HG03066 (cell line): ENCODE data around the gene ATP1A1.

Source experiments
- ATAC-seq: cut with Tn5 transposase; IDR thresholded peaks from one replicate; pipeline ENCODE4 v1.9.1; 2021; ENCODE audit warnings: low read depth; ENCODE audit not compliant: unreplicated experiment

Gene ATP1A1

DNA sequence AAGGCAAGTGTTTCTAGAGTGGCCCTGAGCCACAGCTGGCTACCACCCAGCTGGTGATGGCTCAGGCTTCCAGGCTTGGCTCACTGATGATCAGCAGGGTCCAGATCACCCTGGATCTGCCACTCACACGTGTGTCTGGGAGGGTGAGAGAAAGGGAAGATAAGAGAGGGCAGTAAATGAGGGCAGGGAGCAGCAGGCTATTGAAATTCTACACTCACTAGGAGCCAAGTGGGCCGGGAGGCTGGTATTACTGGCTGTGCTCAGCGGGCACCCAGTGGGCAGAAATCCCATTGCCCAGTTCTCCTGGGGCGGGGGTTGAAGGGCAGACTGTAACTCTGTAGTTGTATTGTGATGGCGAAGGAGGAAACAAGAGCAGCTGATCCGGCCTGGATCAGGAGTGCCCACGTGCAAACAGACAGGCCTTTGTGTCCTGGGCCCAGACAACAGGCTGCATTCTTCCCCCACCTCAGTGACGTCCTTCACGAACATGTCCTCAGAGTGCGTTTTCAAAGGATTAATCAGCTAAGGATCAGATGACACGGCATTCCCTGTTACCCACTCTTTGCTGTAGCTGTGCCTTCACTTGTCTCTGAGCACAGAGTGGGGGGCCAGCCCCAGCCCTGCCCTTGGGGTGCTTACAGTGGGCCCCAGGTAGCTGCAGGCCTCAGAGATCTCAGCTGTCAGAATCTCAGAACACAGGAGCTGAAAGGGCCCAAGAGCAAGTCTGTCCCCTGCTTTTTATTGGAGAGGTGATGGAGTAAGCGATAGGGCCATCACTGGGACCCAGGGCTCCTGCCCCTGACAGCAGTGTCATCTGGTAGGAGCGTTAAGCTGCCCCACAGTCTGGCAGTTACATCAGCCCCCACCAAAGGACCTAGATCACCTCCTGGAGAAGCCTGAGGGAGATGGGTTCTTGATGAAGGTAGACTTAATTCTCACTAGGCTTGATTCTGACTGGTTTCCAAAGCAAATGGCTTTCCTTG, 60.5 kb downstream of the ATP1A1 start:
- no peak for ATAC-seq

DNA sequence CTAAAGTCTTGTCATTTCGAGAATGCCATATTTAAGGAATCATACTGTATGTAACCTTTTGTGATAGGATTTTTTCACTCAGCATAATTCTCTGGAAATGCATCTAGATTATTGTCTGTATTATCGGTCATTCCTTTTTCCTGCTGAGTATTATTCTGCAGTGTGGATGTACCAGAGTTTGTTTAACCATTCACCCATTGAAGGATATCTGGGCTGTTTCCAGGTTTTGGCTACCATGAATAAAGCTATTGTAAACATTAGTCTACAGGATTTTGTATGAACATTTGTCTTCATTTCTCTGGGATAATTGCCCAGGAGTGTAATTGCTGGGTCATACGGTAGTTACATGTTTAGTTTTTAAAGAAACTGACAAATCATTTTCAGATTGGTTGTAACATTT, 61.8 kb downstream of the ATP1A1 start:
- ATAC-seq = no peak

DNA sequence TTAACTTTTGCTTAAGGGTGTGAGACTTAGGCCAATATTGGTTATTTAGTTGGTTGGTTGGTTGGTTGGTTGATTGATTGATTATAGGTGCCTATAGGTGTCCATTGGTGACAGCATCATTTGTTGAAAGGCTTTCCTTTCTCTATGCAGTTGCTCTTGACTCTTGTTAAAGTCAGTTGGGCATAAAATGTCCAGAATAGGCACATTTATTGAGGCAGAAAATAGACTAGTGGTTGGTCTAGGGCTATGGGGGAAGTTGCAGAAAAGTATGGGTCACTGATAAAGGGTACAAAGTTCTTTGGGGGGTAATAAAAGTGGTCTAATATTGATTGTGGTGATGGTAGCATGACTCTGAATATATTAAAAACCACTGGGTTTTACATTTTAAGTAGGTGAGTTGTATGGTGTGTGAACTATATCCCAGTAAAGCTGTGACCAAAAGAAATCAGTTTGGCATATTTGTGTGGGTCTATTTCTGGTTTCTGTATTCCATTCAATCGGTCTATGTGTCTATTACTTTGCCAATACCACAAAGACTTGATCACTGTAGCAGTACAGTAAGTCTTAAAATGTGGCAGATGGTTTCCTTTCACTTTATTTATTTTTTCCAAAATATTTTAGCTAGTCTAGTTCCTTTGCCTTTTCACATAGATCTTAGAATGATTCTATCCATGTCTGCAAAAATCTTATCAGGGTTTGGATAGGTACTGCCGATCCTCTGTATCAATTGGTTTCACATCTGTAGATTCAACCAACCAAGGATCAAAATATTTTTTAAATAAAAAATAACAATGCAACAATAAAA, 63.0 kb downstream of the ATP1A1 start:
- ATAC-seq = no peak

GRCh38 chr1:116436611-116436970, 63.5 kb downstream of the ATP1A1 start:
- ATAC-seq = no peak

GRCh38 chr1:116439701-116440100, 66.7 kb downstream of the ATP1A1 start:
- ATAC-seq = no peak

DNA sequence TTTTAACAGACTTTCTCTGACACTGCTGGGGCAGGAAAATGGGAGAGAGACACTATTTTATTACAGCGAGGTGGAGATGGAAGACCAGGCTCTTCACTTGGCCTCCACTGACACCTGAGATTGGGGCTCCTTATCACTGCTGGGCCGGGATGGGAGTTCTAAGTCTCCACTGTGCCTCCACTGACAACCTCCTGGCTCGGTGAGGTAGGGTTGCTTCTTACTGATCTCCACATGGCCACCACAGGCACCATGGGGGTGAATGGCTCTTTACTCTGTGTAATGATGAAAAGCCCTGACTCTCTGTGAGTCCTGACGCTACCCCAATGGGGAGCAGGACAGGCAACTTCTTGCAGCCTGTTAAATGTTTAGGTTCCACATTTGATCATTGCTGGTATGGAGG, 67.7 kb downstream of the ATP1A1 start:
- ATAC-seq = no peak

GRCh38 chr1:116445534-116445933, 72.5 kb downstream of the ATP1A1 start:
- no peak for ATAC-seq

GRCh38 chr1:116446686-116447085, 73.6 kb downstream of the ATP1A1 start:
- ATAC-seq = no peak

GRCh38 chr1:116448785-116449385, 75.8 kb downstream of the ATP1A1 start:
- ATAC-seq = no peak

- no peak for ATAC-seq
These were observed 76.5 kb downstream of the ATP1A1 start for GRCh38 chr1:116449578-116449977.

- ATAC-seq = no peak
These were observed 78.7 kb downstream of the ATP1A1 start for GRCh38 chr1:116451702-116452101.

GRCh38 chr1:116453481-116453880, 80.4 kb downstream of the ATP1A1 start:
- ATAC-seq = no peak

DNA sequence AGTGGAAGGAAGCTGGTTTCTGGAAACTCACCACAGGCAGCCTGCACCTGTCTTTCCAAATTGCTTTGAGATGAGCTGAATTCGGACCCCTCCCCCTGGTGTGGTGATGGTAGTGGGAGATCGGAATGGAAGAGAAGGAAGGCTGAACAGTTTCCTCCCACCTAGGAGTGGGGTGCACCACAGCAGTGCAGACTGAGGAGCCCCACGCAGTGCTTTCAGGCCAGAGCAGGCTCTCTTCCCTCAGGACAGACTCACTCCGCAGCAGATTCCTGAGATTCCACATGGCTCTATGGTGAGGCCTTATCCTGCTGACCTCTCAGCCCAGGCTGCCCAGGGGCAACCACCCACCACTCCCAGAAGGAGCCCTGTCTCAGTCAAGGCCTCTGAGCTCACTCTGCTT, 80.9 kb downstream of the ATP1A1 start:
- ATAC-seq = no peak
